Esophagus muscularis mucosa (tissue), 3 donors: ENCODE results near the gene ADAMTS18.

Experiments
- POLR2A ChIP-seq: fragments of 450-650 bp; IDR thresholded peaks from one replicate; pipeline ENCODE4 v1.6.1; 2017; ENCODE audit warnings: antibody characterized with exemption, moderate library complexity, mild to moderate bottlenecking, low read depth
- TF ChIP-seq, protein P1 (sequence below), 3 experiments: fragments of 200-600 bp in 2 of 3; fragments of 450-650 bp in 1 of 3; sonication (generic) in 2 of 3; IDR thresholded peaks; one replicate each; pipeline ENCODE4 v1.5.1; 2017 to 2019; ENCODE audit warnings: antibody characterized with exemption in 3 of 3, mild to moderate bottlenecking in 2 of 3, moderate library complexity in 1 of 3

DNA sequence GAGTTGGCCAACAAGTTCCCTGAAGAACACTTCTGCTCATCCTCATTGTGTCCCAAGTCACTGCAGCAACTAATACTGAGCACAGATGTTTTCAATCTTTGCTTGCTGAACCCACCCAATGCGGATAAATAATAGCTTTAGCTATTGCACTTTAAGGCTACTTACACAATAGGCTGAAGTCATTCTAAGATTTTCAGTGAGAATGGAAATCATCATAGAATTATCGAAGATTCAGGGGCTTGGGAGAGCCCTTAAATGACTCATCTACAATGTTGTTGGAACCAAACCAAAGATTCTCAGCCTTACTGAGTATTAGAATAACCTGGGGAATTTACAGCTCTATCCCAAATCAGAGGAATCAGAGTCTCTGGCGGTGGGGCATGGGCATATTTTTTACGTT, 184.4 kb downstream of the ADAMTS18 start:
- TF ChIP-seq, protein P1, sequence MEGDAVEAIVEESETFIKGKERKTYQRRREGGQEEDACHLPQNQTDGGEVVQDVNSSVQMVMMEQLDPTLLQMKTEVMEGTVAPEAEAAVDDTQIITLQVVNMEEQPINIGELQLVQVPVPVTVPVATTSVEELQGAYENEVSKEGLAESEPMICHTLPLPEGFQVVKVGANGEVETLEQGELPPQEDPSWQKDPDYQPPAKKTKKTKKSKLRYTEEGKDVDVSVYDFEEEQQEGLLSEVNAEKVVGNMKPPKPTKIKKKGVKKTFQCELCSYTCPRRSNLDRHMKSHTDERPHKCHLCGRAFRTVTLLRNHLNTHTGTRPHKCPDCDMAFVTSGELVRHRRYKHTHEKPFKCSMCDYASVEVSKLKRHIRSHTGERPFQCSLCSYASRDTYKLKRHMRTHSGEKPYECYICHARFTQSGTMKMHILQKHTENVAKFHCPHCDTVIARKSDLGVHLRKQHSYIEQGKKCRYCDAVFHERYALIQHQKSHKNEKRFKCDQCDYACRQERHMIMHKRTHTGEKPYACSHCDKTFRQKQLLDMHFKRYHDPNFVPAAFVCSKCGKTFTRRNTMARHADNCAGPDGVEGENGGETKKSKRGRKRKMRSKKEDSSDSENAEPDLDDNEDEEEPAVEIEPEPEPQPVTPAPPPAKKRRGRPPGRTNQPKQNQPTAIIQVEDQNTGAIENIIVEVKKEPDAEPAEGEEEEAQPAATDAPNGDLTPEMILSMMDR (IDR thresholded peaks at IDR 0.05): no peak
- no peak for TF ChIP-seq POLR2A
